Spinal cord (tissue), 10 donors: ENCODE measurements around the gene ACADS. TPM values are rescaled to one million over a fixed set of nuclear protein-coding genes. Genes with fewer than 3 reads are reported as not detected.

Experiments
- DNase-seq, 6 donors: peaks; one replicate each; pipeline versions ENCODE4 v3.0.0 to v3.0.0-alpha.2; 2013 to 2015; ENCODE audit warnings: low spot score in 6 of 6, low read depth in 4 of 6
- H3K27ac ChIP-seq: one replicate; pipeline ENCODE4 v1.5.1; 2013; ENCODE audit warnings: low read depth, low read length, control low read depth
- H3K27me3 ChIP-seq: one replicate; pipeline ENCODE4 v1.6.1; 2013; ENCODE audit warnings: low read length; ENCODE audit not compliant: control insufficient read depth, insufficient read depth
- H3K36me3 ChIP-seq: one replicate; pipeline ENCODE4 v1.6.1; 2013; ENCODE audit warnings: low read length; ENCODE audit not compliant: control insufficient read depth, insufficient read depth
- H3K4me1 ChIP-seq: one replicate; pipeline ENCODE4 v1.6.1; 2013; ENCODE audit warnings: low read length; ENCODE audit not compliant: control insufficient read depth, insufficient read depth
- H3K4me3 ChIP-seq: one replicate; pipeline ENCODE4 v1.5.1; 2013; ENCODE audit warnings: low read depth, low read length, control low read depth
- H3K9me3 ChIP-seq: one replicate; pipeline ENCODE4 v1.6.1; 2013; ENCODE audit warnings: low read length; ENCODE audit not compliant: control insufficient read depth, insufficient read depth
- WGBS: methylation state at CpG from one replicate; pipeline ENCODE4 v1.1.5; 2013; ENCODE audit warnings: missing lambda C conversion rate; ENCODE audit not compliant: insufficient coverage; 5-methylcytosine and 5-hydroxymethylcytosine counted together
- polyA plus RNA-seq, 2 donors: library from polyadenylated mRNA; unstranded; fragments of 120-200 nt; gene quantifications; one replicate each; pipeline ENCODE4 v1.2.1, GENCODE V29; 2013; ENCODE audit not compliant: insufficient read length in 2 of 2
- total RNA-seq, 2 donors: library from RNA; depleted of rRNA in 1 of 2; stranded (reverse); fragments of 120-200 nt in 1 of 2; fragments of >200 nt in 1 of 2; gene quantifications; one replicate each; pipeline versions ENCODE4 v1.2.3 to v1.2.4, GENCODE V29; 2013 to 2014
- donor health status: healthy.

Gene ACADS
- total and polyA plus RNA-seq, 4 donors = 6.7 to 12.7 (median 11.9) TPM

- no peaks in the 10 kb centered on the region for H3K9me3 ChIP-seq
- peak in 1 of 6 donors; percentile 84 for DNase-seq
- peaks cover 28% of the 10 kb centered on the region for H3K36me3 ChIP-seq
- WGBS = 79% methylated on average over 20 of the region's 27 CpGs
- H3K27ac ChIP-seq = no peak overlapping the region
- no peak overlapping the region for H3K4me3 ChIP-seq
- peaks cover 13% of the 10 kb centered on the region for H3K4me1 ChIP-seq
- no peaks in the 10 kb centered on the region for H3K27me3 ChIP-seq
These were observed 34.1 kb downstream of the ACADS start for GRCh38 chr12:120759591-120760348.

- no peaks in the 10 kb centered on the region for H3K27me3 ChIP-seq
- H3K36me3 ChIP-seq = peaks cover 35% of the 10 kb centered on the region
- DNase-seq = no peak
- WGBS = 89% methylated on average over 18 of the region's 21 CpGs
- peak overlapping the region; percentile 58 for H3K27ac ChIP-seq
- no peaks in the 10 kb centered on the region for H3K9me3 ChIP-seq
- H3K4me1 ChIP-seq = peaks cover 13% of the 10 kb centered on the region
- no peak overlapping the region for H3K4me3 ChIP-seq
These were observed 35.0 kb downstream of the ACADS start for GRCh38 chr12:120760349-120761254.

- peak in 1 of 6 donors; percentile 58 for DNase-seq
- whole genome bisulfite sequencing = 60% methylated on average over 6 of the region's 9 CpGs
- peaks cover 13% of the 10 kb centered on the region for H3K4me1 ChIP-seq
- no peak overlapping the region for H3K4me3 ChIP-seq
- H3K36me3 ChIP-seq = peaks cover 44% of the 10 kb centered on the region
- peak overlapping the region; percentile 58 for H3K27ac ChIP-seq
- H3K9me3 ChIP-seq = no peaks in the 10 kb centered on the region
- H3K27me3 ChIP-seq = no peaks in the 10 kb centered on the region
These were observed 35.9 kb downstream of the ACADS start for GRCh38 chr12:120761519-120761934.

DNA sequence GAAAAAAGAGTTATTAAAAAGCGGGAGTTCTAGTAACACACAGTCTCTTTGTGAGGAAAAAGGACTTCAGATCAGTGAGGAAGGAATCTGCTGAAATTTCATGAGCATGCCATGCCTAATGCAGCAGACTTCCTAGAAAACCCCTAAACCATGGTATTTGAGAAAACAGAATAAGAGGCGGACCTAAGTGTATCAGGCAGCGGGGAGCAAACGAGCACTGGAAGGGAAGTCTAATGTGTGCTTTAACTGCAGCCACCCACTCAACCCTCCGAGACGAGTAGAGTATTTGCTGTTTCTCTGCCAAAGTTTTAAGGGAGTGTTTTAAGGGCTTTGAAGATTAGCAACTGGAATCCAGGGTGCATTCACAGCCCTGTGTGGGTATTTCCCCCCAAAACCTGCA lies 36.5 kb downstream of the ACADS start:
- H3K27ac ChIP-seq = peak overlapping the region; percentile 58
- peak in 1 of 6 donors; percentile 26 for DNase-seq
- H3K36me3 ChIP-seq = peaks cover 50% of the 10 kb centered on the region
- no peak overlapping the region for H3K4me3 ChIP-seq
- no CpG with 5 or more reads among the region's 6 CpGs for WGBS
- H3K27me3 ChIP-seq = no peaks in the 10 kb centered on the region
- H3K9me3 ChIP-seq = no peaks in the 10 kb centered on the region
- H3K4me1 ChIP-seq = peaks cover 13% of the 10 kb centered on the region

- Histone ChIP-seq H3K27me3 (no peaks in the 10 kb centered on the region), H3K4me3 (no peak overlapping the region), H3K9me3 (no peaks in the 10 kb centered on the region), H3K27ac (no peak overlapping the region), H3K36me3 (peaks cover 58% of the 10 kb centered on the region), H3K4me1 (peaks cover 13% of the 10 kb centered on the region)
- WGBS = 85% methylated on average over 3 of the region's 3 CpGs
- no peak for DNase-seq
These were observed 37.6 kb downstream of the ACADS start for GRCh38 chr12:120763250-120763649.

DNA sequence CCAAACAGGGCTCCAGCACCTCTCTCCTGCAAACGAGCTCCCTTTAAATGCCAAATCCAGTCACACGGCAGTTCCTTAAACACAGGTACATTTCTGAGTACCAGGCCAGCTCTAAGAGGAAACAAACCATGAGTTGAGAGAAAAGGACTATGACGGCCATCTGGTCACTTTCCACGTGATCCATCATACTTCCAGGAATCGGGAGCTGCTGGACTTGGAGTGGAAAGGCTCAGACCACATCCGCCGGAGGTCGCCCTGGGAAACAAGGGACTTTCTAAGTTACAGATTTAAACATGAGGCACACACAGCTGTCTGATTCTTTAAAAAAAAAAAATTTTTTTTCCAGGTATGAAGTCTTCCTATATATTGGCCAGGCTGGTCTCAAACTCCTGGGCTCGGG lies 39.2 kb downstream of the ACADS start:
- no peak overlapping the region for H3K27ac ChIP-seq
- no peak for DNase-seq
- peaks cover 62% of the 10 kb centered on the region for H3K36me3 ChIP-seq
- H3K4me3 ChIP-seq = no peak overlapping the region
- WGBS = 100% methylated on average over 4 of the region's 9 CpGs
- H3K4me1 ChIP-seq = peaks cover 9% of the 10 kb centered on the region
- no peaks in the 10 kb centered on the region for H3K9me3 ChIP-seq
- H3K27me3 ChIP-seq = no peaks in the 10 kb centered on the region

DNA sequence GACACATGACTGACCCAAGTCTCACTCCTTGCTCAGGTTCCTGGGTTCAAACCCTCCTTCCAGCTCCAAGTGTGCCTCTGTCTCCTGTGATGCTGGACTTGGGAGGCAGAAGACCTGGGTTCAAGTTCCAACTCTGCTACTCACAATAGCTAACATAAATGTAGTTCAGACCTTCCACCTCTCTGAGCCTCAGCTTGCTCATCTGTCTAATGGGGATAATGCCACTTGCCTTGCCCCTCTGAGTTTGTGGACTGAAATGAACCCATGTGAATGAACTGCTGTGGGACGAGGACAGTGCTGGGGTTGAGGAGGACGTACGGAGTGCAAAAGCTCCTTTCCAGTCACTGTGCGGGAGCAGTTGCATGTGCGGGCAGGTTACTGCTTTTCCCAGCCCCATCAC lies 40.9 kb downstream of the ACADS start:
- DNase-seq = no peak
- Histone ChIP-seq H3K27me3 (no peaks in the 10 kb centered on the region), H3K4me1 (peaks cover 14% of the 10 kb centered on the region), H3K4me3 (no peak overlapping the region), H3K36me3 (peaks cover 54% of the 10 kb centered on the region), H3K27ac (no peak overlapping the region), H3K9me3 (no peaks in the 10 kb centered on the region)
- 85% methylated on average over 2 of the region's 5 CpGs for WGBS

- WGBS = 100% methylated on average over 6 of the region's 11 CpGs
- H3K4me1 ChIP-seq = peaks cover 15% of the 10 kb centered on the region
- DNase-seq = peak in 1 of 6 donors; percentile 28
- H3K27ac ChIP-seq = no peak overlapping the region
- no peaks in the 10 kb centered on the region for H3K27me3 ChIP-seq
- no peak overlapping the region for H3K4me3 ChIP-seq
- no peaks in the 10 kb centered on the region for H3K9me3 ChIP-seq
- H3K36me3 ChIP-seq = peaks cover 55% of the 10 kb centered on the region
These were observed 41.7 kb downstream of the ACADS start for GRCh38 chr12:120767071-120768024.

- WGBS = 47% methylated on average over 11 of the region's 11 CpGs
- Histone ChIP-seq H3K27me3 (no peaks in the 10 kb centered on the region), H3K4me3 (no peak overlapping the region), H3K4me1 (peaks cover 9% of the 10 kb centered on the region), H3K27ac (peak overlapping the region; percentile 35), H3K36me3 (peaks cover 43% of the 10 kb centered on the region), H3K9me3 (no peaks in the 10 kb centered on the region)
- no peak for DNase-seq
These were observed 45.5 kb downstream of the ACADS start for GRCh38 chr12:120771097-120771496.
